Amniotic stem cell (primary cell): ENCODE measurements around the gene TOP3B.

Source experiments
- DNase-seq: peaks from one replicate; lab custom pipeline; 2025; lab: John Stamatoyannopoulos, UW

TOP3B gene

DNA sequence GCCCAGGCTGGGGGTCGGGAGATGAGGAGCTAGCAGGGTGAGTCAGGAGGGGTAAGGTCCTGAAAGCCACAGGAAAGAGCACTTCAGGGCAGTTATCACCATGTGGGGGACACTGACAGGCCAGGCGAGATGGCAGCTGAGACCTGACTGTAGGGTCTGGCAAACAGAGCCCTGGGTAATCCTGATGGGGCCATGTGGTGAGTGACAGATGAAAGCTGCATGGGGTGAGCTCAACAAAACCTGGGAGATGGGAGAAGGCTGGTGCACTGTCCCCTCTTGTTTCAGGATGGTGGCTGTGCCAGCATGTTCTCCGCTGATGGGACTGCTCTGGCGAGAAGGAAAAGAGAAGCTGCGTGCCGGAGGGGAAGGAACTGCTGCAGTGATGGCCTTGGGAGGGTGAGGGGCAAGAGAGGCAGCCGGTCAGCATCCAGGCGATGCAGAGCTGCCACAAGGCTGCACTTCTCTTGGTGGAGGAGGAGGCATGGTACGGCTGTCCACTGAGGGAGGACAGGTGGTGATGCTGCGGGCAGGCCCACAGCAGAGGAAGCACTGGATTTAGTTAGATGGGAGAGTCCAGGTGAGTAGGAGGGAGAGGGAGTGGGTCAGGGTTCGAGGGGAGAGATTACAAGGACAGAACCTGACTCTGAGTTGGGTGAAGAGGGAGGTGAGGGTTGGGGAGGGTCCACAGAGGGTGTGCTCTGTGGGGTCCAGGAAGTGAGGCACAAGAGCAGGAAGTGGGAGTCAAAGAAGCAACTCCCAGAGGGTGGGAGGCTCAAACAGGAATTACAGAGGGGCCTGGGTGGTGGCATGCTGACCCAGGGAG is 3.8 kb downstream of the TOP3B start:
- no peak for DNase-seq

DNA sequence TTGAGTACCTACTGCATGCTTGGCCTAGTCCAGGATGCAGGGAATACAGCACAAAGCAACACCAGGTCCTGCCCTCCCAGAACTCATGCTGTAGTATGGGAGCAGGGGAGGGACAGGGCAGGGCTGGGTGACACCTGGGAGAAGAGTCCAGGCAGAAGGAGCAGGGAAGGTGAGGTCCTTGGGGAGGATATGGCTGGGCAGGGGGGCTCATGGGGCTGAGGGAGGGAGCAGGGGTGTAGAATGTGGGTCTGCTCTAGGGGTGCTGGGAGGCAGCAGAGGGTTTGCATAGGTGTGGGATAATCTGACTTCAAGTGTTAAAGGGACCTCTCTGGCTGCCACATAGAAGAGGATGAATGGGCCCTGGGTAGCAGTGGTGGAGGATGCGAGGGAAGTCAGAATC is 4.8 kb downstream of the TOP3B start:
- no peak for DNase-seq

DNA sequence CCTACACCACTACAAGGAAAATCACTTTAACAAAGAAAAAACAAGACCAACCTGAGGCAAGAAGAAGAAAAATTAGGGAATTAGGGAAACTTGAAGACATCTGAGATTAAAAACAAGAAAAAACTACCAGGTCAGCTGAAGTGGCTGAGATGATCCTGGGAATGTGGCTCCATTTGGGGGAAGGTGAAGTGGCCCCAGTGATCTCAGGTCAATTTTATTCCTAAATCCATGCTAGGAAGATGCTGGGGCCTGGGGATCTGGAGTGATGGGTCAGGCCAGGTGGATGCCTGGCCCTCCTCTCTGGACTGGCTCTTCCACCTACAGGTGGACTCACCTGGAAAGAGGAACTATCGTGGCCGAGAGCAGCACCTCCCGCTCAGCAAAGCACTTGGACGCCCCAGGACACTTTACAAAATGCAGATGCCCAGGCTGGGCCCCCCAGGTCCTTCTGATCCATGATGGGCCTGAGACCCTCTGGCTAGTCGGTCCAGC is 6.7 kb downstream of the TOP3B start:
- DNase-seq, result no peak

DNA sequence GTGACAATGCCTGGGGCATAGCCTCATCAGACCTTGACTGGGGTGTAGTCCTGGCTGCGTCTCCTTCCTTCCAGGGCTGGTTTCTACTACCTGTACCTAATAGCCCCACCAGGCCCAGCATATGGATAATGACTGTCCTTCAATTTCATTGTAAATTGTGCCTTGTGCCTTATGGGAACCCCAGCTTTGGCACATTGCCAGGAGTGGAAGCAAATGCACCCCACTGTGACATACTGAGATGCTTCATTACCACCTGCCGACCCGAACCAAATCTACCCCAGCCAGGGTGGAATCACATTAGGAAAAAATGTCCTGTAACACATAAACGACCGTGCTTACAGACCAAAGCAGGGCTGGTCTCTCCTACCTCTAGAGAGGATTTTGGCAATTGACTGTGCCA is 7.3 kb downstream of the TOP3B start:
- no peak for DNase-seq

- DNase-seq, result no peak
Measured at GRCh38 chr22:21974058-21974649, 8.4 kb downstream of the TOP3B start.

- DNase-seq, result no peak
Measured at GRCh38 chr22:21972806-21973205, 9.8 kb downstream of the TOP3B start.

- DNase-seq, result no peak
Measured at GRCh38 chr22:21972293-21972779, 10.3 kb downstream of the TOP3B start.

DNA sequence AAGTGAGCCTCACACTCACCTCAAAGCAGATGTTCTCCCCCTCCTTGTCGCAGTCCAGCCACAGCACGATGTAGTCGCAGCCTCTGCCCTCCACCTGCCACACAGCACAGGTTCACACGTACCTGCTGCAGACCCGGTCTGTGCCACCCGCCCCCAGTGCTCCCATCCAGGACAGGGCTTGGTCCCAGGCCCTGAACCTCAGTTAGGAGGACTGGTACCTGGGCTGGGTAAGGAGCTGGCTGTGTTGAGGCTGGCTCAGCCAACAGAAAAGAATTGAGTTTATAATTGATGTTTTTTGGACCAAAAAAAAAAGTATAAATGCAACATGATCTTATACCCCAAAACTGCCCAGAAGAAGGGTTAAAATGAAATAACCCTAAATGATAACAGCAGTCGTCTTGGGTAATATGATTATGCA is 10.7 kb downstream of the TOP3B start:
- no peak for DNase-seq

DNA sequence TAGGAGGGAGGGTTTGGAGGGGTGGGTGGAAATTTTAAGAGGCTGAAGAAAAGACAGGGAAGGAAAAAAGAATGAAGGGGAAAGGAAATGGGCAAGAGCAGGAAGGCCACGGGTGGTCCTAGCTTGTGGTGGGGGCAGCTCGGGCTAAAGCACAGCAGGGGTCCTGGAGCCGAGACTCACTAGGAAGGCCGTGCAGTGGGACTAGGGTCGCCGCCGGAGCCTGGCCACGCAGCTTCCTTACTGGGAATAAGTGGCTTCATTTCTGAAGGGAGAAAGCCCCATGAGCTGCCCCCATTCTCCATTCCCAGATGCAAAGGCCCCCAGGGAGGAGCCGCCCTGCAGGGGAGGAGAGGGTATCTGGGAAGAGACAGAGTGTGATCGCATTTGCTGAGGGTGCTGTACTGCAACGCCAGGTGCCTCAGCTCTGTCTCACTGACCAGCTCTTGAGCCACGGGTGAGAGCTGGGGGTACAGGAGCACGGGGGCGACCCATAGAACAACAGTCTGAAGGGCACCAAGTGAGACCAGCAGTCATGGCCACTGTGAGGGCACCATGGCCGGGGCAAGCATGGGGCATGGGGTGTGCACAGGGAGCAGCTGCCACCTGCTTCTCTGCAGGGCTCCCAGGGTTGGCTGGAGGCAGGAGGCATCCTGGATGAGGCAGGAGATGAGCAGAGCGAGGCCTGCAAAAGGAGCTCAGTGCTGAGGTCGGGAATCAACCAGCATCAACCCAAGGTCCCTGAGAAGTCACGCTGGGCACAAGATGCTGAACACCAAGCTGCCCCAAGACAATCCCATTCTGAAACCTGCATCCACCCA is 11.6 kb downstream of the TOP3B start:
- DNase-seq, result no peak

- DNase-seq, result no peak
Measured at GRCh38 chr22:21970037-21970799, 12.4 kb downstream of the TOP3B start.

DNA sequence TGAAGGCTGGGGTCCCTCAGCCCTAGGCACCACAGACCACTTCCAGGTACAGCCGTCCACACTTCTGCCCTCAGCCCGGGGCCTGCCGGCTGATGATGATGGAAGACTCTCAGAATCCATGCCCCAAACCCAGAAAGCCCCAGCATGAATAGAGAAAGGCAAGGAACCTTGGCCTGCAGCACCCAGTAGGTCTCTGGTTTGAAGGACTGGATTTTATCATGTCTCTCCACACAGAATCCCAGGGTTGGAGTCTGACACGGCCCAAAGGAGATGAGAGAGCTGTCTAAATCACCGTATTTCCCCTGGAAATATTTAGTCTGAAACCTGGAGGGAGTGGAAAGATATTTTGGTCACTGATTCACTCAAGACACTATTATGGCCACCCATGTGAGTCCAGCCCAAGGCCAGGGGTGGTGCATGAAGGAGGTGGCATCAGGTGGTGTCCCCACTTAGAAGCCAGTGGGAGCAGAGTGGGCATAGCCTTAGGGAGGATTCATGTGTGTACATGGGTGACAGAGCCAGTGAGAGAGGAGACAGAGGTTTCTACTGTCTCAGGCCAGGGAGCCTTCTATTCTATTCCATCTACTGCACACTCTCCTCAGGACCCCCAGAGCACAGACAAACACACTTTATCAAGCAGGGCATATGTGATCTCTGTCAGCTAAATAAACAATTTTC is 14.0 kb downstream of the TOP3B start:
- no peak for DNase-seq

GRCh38 chr22:21967693-21968271 is 14.8 kb downstream of the TOP3B start:
- no peak for DNase-seq

GRCh38 chr22:21966643-21967516 is 15.7 kb downstream of the TOP3B start:
- DNase-seq, result no peak

DNA sequence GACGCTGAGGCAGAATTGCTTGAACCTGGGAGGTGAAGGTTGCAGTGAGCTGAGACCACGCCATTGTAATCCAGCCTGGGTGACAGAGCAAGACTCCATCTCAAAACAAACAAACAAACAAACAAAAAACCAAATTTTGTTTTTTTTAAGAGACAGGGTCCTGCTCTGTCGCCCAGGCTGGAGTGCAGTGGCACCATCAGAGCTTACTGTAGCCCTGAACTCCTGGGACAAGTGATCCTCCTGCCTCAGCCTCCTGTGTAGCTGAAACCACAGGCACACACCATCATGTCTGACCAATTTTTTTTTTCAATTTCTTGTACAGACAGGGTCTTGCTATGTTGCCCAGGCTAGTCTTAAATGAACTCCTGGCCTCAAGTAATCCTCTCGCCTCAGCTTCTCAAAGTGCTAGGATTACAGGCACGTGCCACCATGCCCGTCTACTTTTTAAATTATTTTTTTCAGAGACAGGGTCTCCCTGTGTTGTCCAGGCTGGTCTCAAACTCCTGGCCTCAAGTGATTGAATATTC is 16.8 kb downstream of the TOP3B start:
- no peak for DNase-seq

DNA sequence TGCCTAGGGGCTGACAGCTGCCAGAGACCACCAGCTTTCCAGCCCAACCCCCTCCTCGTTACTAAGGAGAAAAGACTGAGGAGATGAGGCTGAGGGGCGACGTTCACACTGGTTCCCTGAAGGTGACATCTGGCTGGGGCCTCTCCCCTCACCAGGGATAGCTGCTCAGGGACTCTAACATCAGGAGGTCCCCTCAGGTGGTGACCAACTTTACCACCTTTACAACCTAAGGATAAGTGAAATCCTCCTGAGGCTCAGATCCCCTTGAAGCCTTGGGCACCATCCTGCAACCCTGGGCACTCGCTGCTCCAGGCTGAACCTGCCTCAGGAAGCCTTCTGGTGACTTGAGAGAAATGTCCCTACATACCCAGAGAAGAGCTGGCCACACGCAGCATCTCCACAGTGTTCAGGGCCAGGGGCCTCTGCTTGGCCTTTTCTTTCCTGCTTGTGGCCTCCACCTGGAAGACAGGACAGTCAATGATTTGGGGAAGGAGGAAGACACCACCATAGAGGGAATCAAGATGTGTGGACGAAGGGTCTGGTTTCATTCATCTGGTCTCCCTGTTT is 17.6 kb downstream of the TOP3B start:
- DNase-seq, result no peak

GRCh38 chr22:21964234-21964633 is 18.4 kb downstream of the TOP3B start:
- DNase-seq, result no peak

DNA sequence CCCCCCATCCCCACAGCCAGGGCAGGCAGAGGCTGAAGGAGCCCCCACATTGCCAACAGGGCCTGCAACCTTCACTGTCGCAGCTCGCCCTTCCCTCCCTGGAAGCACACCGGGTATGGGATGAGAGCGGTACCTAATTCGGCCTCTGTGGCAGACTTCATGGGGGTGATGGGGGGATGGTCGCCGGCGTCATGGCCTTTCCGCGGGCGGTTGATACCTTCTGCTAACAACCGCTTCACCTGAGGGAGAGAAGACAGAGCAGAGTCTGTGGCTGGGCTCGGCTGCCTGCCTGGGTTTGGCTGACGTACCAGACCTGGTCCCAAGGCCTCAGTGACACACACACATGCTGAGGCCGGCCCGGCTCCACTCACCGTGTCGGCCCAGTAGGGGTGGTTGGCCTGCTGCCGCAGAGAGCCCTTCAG is 18.8 kb downstream of the TOP3B start:
- no peak for DNase-seq

GRCh38 chr22:21963286-21963685 is 19.3 kb downstream of the TOP3B start:
- DNase-seq, result no peak

- DNase-seq, result no peak
Measured at GRCh38 chr22:21962655-21962949, 20.0 kb downstream of the TOP3B start.
